ENCODE results near the gene MYH15.
A peak's percentile ranks its signal among the peaks of the same experiment; 100 is the strongest.

MYH15 gene

DNA sequence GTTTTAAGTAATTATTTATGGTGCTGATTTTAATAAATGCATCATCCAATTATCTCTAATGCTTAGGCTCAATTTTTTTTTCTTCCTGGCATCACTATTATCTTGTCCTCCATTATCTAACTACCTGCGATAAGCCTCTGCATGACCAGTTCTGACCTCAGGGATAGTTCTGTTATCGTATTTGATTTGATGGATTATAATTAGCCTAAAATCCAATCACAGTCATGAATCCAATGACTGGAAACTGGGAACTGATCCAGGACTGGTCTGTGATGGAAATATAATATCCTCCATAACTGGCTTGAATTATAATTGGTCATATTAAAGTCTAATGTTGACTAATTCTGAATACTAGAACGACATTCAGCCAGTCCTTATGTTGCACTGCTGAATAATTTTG, 1.1 kb downstream of the MYH15 start:
- DNase-seq = no peak

DNA sequence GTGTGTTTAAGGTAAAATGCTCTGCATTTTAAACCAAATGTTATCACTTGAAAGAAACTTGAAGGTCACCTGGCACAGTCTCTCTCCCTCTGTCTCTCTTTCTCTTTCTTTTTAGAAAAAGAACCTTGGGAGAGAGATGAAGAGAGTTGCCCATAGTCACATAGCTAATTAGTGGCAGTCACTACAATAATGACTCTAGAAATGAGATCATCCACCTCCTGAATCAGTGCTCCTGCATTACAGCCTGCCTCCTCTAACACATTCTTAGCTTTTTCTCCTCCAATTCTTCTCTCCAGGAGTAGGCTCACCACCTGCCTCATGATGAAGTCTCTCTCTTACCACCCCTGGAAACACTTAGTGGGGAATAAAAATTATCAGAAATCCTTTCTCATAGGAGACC, 2.5 kb downstream of the MYH15 start:
- no peak for DNase-seq

DNA sequence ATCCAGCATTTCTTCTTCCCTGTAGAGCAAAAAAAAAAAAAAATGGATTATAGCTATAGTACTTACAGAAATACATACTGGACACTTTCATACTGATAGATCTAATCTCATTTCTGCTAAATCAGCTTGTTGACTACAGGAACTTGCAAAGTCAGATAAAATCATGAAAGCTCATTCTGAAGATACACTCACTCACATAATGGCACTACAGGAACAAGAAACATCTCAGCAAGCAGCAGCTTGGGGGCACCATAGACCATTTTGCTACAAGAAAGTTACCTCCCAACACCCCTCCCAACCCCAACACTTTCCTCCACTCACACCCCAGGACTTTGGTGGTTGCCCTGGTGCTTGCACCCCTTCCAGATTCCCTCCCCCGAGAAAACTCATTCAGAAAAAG, 4.6 kb downstream of the MYH15 start:
- DNase-seq = no peak

GRCh38 chr3:108503722-108504121, 6.7 kb downstream of the MYH15 start:
- no peak for DNase-seq

GRCh38 chr3:108501535-108501934, 8.9 kb downstream of the MYH15 start:
- no peak for DNase-seq

DNA sequence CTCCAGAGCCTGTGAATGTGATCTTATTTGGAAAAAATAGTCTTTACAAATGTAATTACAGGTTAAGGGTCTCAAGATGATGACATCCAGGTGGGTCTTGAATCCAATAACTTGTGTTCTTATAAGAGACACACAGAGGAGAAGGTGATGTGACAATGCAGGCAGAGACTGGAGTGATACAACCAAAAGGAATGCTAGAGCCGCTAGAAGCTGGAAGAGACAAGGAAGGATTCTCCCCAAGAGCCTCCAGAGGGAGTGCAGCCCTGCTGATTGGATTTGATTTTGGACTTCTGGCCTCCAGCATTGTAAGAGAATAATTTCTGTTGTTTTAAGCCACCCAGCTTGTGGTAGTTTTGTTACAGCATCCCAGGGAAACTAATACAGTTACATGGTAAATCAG, 9.7 kb downstream of the MYH15 start:
- no peak for DNase-seq

- no peak for DNase-seq
Observed at GRCh38 chr3:108497271-108497670, 13.1 kb downstream of the MYH15 start.

DNA sequence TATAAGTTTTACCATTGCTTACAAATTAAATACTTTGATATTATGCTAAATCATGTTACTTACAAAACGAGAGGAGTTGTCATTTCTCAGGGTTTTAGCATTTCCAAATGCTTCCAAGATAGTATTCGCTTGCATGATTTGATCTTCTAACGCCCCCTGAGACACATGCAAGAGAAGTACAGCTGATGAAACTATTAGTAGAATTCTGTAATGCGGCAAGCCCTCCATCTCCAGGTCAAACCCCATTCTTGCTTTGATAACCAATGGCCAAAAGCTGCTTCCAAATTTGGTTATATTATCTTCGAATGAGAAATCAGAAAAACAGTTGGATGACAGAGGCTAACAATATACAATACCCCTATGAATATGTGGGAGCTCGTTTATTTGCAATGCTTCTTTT, 14.7 kb downstream of the MYH15 start:
- no peak for DNase-seq

DNA sequence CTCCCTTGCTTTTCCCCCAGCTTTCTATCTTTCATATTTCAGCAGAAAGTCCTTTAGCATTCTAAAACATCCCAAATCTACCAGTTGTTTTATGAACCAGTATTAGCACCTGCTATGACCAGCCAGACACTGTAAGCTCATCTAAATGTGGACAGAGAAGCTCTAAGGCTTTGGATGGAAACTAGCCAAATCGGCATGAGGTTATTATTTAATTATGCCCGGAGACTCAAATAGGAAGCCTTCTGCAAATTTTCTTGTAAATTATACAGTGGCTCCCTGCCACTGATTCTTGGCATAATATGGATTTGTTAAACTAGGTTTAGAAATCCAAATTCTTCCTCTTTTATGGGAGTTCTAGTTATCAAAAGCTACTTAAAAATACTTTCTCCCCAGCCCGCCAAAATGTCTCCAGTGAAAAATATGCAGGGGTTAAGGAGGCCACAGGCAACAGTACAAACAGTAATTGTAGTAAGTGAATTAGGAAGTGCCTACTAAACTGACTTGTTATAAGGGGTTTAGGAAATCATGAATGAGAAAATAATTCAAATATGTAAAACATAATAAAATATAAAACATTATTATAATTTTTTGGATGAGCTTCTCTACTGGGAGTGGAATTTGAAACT, 15.4 kb downstream of the MYH15 start:
- DNase-seq = no peak

GRCh38 chr3:108493862-108494261, 16.5 kb downstream of the MYH15 start:
- DNase-seq = no peak

GRCh38 chr3:108491456-108491855, 18.9 kb downstream of the MYH15 start:
- no peak for DNase-seq

GRCh38 chr3:108489776-108490175, 20.6 kb downstream of the MYH15 start:
- DNase-seq = peak; percentile 40

GRCh38 chr3:108488631-108489030, 21.8 kb downstream of the MYH15 start:
- DNase-seq = no peak

- no peak for DNase-seq
Observed at GRCh38 chr3:108487439-108487838, 23.0 kb downstream of the MYH15 start.

DNA sequence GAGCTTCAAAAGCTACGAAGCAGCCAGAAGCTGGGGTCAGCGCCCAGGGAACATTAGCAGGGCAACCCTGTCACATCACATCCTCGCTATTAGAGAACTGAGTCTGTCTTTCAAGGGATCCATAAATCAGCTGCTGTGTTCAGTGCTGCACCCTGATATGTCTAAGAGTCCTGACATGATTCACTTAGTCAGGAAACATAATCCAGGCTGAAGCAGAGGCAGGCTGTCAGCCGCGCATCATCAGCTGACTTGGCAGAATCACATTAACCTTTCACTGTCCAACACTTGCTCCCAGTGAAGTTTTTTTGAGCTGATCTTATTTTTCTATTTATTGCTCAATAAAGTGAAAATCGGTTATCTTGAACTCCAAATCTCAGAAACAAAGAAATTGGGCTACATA, 23.5 kb downstream of the MYH15 start:
- no peak for DNase-seq

- no peak for DNase-seq
Observed at GRCh38 chr3:108486338-108486737, 24.1 kb downstream of the MYH15 start.

DNA sequence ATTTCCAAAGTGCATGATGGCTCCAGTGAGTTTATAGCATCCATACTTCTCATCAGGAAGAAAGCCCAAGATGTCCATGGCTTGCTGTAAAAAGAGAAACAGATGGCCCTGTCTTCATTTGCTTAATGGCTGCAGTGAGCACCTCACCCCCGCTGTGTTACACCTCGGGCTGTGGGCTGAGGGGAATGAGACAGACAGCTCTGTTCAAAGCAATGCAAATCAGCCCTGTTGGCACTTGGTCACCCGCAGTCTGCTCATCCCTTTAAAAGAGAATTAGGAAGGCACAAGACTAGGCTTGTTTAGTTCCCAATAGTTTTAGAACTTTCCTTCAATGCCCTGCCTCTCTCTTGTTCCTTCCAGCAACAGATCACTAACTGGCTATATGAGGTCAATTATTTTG, 25.2 kb downstream of the MYH15 start:
- no peak for DNase-seq

GRCh38 chr3:108479224-108479623, 31.2 kb downstream of the MYH15 start:
- DNase-seq = no peak

DNA sequence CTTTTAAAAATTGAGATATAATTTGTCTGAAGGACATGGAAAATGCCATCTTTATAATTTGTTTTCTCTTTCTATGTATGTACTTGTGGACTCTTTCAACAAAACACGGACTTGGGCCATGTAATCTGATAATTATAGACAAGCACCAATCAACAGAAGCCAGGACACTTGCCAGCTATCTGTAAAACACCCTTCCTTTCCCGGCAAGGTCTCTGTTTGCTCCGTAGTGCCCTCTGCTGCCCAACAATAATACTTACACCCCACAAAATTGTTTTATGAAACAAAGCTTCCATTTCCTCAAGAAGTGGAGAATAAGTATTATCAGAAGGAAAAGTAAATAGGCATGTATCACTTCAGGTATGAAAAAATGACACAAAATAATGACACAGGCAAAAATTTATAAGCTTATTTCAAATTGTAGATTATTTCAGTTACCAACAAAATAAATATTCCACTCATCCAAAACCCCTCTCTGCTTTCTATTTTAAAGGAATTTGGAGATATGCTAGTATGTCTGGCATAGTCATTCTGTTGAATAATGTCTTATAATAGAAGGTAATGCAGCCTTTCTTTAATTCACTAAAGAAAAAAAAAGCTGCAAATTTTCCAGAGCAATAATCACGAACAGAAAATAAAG, 32.8 kb downstream of the MYH15 start:
- peak; percentile 65 for DNase-seq

- DNase-seq = no peak
Observed at GRCh38 chr3:108475220-108475782, 35.1 kb downstream of the MYH15 start.

DNA sequence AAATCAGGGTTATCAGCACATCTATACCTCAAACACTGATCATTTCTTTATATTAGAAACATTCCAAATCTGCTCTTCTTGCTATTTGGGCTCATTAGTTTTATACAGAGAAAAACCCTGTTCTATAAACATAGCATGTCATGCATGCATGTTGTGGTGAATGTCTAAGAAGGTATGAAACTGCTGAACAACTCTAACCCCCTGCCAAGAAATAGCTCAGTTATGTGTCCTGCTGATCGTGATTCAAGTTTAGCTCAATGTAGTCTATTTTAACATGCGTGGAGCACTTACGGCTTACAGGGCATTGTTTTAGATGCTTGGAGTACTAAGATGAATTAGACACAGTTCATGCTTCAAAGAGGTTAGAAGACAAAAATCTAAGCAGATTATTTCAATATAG, 35.8 kb downstream of the MYH15 start:
- no peak for DNase-seq

- DNase-seq = no peak
Observed at GRCh38 chr3:108473711-108474110, 36.7 kb downstream of the MYH15 start.

GRCh38 chr3:108472001-108472591, 38.3 kb downstream of the MYH15 start:
- no peak for DNase-seq

GRCh38 chr3:108471426-108471825, 39.0 kb downstream of the MYH15 start:
- no peak for DNase-seq

Data from stimulated activated CD4-positive, alpha-beta T cell treated with anti-CD3 and anti-CD28 coated beads, Interleukin-4, amount 100 ng/mL, for 24 hours (primary cell).